Measurements from ENCODE around the gene ENG.

The ENG gene

DNA sequence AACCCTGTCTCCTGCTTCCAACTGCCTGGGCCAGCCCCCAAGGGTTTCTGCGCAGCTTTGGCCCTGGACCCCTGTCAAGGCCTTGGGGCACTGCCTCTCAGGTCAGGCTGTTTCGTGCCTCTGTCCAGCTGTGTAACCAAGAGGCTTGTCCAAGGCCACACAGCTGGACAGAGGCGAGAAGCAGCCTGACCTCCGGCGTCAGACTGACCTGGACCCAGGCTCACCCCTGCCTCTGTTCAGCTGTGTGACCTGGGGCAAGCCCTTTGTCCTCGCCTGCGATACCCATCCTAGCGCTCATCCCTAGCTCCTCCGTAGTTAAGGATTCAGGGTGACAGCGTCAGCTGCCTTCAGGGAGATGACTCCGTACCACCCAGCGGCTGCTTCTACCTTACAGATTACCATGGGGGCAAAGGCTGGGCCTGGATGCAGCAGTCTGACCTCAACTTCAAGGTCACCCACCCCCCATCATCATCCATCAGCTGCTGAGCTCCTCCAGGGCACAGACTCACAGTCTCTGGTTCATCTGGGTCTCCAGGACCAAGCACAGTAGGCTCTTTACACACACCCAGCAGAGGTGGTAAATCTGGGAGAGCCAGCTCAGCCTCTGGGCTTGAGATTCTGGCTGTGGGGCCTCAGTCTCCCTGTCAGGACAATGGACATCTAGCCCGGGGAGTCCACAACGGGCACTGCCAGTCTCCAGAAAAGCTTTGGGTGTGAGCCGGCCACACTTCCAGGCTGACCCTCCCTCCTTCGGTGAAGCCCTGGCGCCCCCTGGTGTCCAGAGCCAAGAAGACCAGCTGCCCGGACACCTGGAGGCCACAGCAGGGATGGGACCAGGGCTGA lies 15.1 kb upstream of the ENG start:
- Histone ChIP-seq H3K36me3 (replicated peaks; ENCODE audit: low read depth, low read length) (no peaks in the 10 kb centered on the region), H3K4me2 (ENCODE audit: low read length) (no peak overlapping the region), H3K27me3 (ENCODE audit: low read depth, low read length) (no peaks in the 10 kb centered on the region), H3K4me1 (ENCODE audit: low read length) (peaks cover 6% of the 10 kb centered on the region), H3K9me3 (ENCODE audit: insufficient read depth, low read length) (no peaks in the 10 kb centered on the region), H3K79me2 (ENCODE audit: low read length) (no peaks in the 10 kb centered on the region), H2AFZ (ENCODE audit: low read depth, low read length) (no peak overlapping the region), H4K20me1 (ENCODE audit: insufficient read depth, low read length) (no peaks in the 10 kb centered on the region), H3K4me3 (ENCODE audit: low read length) (no peak overlapping the region), H3K27ac (ENCODE audit: low read length) (no peak overlapping the region), H3K9ac (ENCODE audit: low read length) (no peak overlapping the region)
- no peak for TF ChIP-seq EZH2phosphoT487 (IDR thresholded peaks at IDR 0.05; ENCODE audit: low read depth)
- TF ChIP-seq, protein P1, sequence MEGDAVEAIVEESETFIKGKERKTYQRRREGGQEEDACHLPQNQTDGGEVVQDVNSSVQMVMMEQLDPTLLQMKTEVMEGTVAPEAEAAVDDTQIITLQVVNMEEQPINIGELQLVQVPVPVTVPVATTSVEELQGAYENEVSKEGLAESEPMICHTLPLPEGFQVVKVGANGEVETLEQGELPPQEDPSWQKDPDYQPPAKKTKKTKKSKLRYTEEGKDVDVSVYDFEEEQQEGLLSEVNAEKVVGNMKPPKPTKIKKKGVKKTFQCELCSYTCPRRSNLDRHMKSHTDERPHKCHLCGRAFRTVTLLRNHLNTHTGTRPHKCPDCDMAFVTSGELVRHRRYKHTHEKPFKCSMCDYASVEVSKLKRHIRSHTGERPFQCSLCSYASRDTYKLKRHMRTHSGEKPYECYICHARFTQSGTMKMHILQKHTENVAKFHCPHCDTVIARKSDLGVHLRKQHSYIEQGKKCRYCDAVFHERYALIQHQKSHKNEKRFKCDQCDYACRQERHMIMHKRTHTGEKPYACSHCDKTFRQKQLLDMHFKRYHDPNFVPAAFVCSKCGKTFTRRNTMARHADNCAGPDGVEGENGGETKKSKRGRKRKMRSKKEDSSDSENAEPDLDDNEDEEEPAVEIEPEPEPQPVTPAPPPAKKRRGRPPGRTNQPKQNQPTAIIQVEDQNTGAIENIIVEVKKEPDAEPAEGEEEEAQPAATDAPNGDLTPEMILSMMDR (IDR thresholded peaks at IDR 0.05; ENCODE audit: low read depth, low read length) = peak; percentile 81

DNA sequence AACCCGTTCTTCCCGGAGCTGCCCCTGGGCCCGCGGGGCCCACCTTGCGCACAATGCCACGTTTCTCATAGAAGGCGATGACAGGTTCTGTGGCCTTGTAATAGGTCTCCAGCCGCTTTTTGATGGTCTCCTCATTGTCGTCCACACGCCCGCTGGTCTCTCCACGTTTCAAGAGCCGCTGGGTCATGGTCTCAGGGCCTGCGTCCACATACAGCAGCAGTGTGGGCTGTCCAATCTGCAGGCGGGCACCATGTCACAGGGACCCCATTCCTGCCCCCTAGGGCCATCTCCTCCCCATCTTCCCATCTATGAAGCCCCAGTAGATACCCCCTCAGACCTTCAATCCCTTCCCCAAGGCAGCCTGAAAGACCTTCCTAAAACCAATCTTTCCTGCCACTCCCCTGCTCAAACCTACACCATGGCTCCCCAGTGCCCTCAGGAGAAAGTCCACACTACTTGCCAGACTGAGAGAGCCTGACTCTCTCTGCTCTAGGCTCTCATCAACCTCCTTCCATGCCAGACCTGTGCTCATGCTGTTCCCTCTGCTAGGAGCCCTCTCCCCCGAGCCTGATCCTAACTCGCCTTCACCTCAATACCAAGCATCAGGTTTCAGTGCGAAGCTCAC lies 13.9 kb upstream of the ENG start:
- peaks cover 6% of the 10 kb centered on the region for H3K4me1 ChIP-seq (ENCODE audit: low read length)
- H3K36me3 ChIP-seq (replicated peaks; ENCODE audit: low read depth, low read length) = no peaks in the 10 kb centered on the region
- no peaks in the 10 kb centered on the region for H3K27me3 ChIP-seq (ENCODE audit: low read depth, low read length)
- H4K20me1 ChIP-seq (ENCODE audit: insufficient read depth, low read length) = no peaks in the 10 kb centered on the region
- no peak overlapping the region for H3K9ac ChIP-seq (ENCODE audit: low read length)
- H3K4me3 ChIP-seq (ENCODE audit: low read length) = no peak overlapping the region
- H3K27ac ChIP-seq (ENCODE audit: low read length) = no peak overlapping the region
- no peaks in the 10 kb centered on the region for H3K79me2 ChIP-seq (ENCODE audit: low read length)
- no peak overlapping the region for H2AFZ ChIP-seq (ENCODE audit: low read depth, low read length)
- no peak for TF ChIP-seq EZH2phosphoT487 (IDR thresholded peaks at IDR 0.05; ENCODE audit: low read depth)
- TF ChIP-seq, protein P1 (IDR thresholded peaks at IDR 0.05; ENCODE audit: low read depth, low read length) = no peak
- no peaks in the 10 kb centered on the region for H3K9me3 ChIP-seq (ENCODE audit: insufficient read depth, low read length)
- H3K4me2 ChIP-seq (ENCODE audit: low read length) = no peak overlapping the region

DNA sequence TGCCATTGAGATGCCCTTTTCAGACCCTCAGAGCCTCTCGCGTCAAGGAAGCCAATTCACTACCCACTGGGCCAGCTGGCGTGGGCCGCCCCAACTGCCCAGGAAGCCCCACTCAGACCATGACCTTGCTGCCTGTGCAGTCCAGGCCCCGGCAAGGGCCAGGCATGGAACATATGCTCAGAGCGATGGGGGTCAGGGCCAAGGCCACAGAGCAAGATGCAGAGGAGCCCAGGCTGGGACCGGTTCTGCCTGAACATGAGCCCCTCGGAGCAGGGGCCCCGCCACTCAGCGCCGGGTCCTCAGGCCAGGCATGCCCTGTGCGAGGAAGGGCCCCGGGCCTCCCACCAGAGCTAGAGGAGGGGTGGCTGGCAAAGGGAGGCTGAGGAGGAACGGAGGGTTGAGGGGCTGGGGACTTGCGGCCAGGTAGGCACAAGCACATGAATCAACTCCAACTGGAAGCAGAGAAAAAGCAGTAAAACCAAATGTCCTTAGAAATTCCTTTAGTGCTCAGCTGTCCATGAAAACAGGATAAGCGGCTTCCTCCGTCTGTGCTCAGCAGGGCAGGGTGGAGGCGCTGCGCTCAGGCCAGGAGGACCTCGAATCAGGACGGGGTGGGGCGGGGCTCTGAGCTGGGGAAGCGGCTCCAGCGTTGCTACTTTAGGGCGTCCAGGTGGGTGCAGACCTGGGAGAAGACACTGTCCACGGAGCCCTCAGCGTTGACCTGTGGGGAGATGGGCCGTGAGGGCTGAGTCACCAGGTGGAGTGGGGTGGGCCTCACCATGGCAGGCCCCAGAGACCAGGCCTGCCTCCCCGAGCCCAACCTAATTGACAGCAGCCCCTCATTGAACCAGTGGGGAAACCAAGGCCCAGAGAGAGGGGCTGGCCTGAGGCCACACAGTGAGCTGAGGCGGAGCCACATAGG lies 13.2 kb upstream of the ENG start:
- peaks cover 6% of the 10 kb centered on the region for H3K4me1 ChIP-seq (ENCODE audit: low read length)
- H3K4me2 ChIP-seq (ENCODE audit: low read length) = no peak overlapping the region
- H3K9me3 ChIP-seq (ENCODE audit: insufficient read depth, low read length) = no peaks in the 10 kb centered on the region
- H3K9ac ChIP-seq (ENCODE audit: low read length) = no peak overlapping the region
- no peaks in the 10 kb centered on the region for H3K36me3 ChIP-seq (replicated peaks; ENCODE audit: low read depth, low read length)
- H4K20me1 ChIP-seq (ENCODE audit: insufficient read depth, low read length) = no peaks in the 10 kb centered on the region
- H3K27me3 ChIP-seq (ENCODE audit: low read depth, low read length) = no peaks in the 10 kb centered on the region
- H3K27ac ChIP-seq (ENCODE audit: low read length) = no peak overlapping the region
- no peaks in the 10 kb centered on the region for H3K79me2 ChIP-seq (ENCODE audit: low read length)
- no peak for TF ChIP-seq EZH2phosphoT487 (IDR thresholded peaks at IDR 0.05; ENCODE audit: low read depth)
- TF ChIP-seq, protein P1 (IDR thresholded peaks at IDR 0.05; ENCODE audit: low read depth, low read length) = no peak
- H3K4me3 ChIP-seq (ENCODE audit: low read length) = no peak overlapping the region
- H2AFZ ChIP-seq (ENCODE audit: low read depth, low read length) = no peak overlapping the region
